GM12873 (cell line): ENCODE measurements around the gene PLEKHH1.

Source experiments
- TF ChIP-seq, protein P1 (sequence below): IDR thresholded peaks from 2 replicates; pipeline ENCODE4 v1.5.1; 2012; ENCODE audit warnings: low read depth, mild to moderate bottlenecking, moderate library complexity, low read length, control low read depth; ENCODE audit not compliant: insufficient read depth; ENCODE audit errors: missing control alignments

The PLEKHH1 gene

GRCh38 chr14:67533754-67534085 is 630 bp downstream of the PLEKHH1 start:
- TF ChIP-seq, protein P1, sequence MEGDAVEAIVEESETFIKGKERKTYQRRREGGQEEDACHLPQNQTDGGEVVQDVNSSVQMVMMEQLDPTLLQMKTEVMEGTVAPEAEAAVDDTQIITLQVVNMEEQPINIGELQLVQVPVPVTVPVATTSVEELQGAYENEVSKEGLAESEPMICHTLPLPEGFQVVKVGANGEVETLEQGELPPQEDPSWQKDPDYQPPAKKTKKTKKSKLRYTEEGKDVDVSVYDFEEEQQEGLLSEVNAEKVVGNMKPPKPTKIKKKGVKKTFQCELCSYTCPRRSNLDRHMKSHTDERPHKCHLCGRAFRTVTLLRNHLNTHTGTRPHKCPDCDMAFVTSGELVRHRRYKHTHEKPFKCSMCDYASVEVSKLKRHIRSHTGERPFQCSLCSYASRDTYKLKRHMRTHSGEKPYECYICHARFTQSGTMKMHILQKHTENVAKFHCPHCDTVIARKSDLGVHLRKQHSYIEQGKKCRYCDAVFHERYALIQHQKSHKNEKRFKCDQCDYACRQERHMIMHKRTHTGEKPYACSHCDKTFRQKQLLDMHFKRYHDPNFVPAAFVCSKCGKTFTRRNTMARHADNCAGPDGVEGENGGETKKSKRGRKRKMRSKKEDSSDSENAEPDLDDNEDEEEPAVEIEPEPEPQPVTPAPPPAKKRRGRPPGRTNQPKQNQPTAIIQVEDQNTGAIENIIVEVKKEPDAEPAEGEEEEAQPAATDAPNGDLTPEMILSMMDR = no peak

DNA sequence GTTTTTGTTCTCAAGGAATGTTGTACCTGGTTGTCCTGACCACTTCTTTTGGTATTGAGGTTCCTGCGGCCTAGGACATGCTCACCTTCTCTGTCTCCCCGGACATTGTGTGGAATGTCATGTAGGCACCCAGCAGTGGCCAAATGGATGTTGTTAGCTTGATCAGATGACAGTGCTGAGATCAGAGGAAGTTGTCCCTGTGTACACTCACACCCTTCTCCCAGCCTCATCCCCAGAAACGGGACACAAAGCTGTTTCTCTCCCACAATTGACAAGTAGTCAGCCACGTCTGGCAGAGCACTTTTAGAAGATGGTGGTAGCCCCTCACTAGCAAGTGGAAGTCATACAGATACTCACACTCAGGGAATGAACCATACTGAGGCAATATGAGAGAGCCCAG is 3.0 kb downstream of the PLEKHH1 start:
- TF ChIP-seq, protein P1 = no peak

GRCh38 chr14:67537736-67538135 is 4.6 kb downstream of the PLEKHH1 start:
- TF ChIP-seq, protein P1 = no peak

DNA sequence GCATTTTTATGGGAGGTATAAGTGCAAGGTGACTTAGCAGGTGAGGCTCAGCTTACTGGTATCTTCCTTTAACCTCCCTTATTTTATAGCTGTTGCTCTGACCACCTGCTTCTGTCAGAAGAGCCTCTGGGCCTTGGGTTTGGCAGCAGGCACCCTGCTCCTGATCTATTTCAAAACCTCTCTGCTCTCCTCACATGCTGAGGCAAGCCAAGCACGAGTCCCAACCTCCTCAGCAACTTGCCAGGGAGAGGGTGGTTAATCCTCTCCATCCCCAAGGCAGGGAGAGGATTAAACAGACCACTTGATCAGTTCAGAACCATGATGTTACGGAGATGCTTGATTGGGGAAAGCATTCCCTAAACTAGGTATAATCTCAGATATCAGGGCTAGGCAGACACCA is 5.4 kb downstream of the PLEKHH1 start:
- TF ChIP-seq, protein P1 = no peak

DNA sequence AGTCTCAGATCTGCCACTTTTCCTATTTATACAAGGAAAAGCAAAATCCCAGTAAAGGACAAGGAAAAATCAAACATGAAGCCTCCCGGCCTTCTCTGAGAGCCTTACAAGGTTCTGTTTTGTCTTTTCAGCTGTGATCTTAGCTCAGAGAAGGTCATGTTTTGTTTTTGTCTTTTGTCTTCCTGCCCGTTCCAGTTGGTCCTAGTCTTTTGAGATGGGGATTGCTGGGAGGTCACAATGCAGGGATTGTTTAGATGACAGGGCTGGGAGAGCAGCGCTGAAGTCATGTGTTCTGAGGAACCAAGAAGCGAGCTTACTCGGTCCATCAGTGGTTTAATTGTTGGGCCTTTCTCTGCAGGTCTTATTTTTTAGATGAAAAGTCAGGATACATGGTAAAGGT is 6.0 kb downstream of the PLEKHH1 start:
- TF ChIP-seq, protein P1 = no peak

DNA sequence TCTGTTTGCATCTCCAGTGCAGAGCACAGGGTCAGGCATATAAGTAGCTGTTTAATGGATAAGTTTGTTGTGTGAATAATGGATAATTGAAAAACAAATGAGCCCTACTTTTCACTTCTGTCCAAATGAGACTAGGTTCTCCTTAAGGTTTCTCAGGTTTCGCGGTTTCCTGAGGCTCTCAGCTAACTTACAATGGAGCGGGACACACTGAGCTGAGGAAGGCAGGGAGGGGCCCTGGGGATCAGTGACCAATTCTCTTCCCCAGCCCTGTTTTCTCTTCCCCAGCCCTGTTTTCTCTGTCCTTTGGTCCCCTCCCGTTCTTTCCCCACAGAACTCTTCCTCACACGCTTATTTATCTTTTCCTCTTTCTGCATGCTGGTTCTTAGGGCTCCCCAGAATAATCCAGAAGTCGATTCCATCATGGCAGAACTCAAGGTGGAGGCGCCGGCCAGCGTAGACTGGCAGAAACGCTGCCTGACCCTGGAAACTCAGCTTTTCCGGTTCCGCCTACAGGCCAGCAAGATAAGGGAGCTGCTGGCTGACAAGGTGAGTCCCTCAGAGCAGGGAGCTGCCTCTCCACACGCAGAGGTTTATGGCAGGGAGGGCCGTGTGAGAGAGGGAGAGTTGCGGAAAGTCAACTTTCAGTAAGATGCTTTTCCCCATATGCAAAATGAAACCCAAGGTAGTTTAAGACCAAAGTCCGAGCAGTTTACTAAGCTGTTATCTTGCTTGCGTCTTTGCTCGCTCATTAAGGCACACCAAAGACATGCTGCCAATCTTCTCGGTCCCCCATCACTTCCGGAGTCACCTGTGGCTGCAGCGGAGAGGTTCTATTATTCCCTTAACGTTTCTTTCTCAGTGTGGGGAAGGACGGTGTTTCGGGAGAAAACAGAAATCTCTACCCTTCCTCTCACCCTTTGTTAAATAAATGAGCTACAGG is 8.6 kb downstream of the PLEKHH1 start:
- TF ChIP-seq, protein P1 = no peak

DNA sequence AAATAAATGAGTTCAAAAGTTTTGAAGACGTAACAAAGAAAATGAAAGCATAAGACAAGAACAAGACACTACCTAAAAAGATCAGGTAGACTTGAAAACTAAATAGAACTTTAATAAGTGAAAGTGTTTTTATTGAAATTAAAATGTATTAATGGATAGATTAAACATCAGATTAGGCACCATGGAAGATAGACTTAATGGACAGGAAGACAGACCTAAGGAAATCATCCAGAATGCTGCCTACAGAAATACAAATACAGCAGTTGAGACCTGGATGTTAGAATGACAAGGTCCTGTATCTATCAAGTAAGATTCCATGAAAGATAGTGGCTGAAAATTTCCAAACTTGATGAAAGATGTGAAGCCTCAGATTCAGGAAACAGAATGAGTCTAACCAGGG is 11.5 kb downstream of the PLEKHH1 start:
- TF ChIP-seq, protein P1 = no peak
